NCI-H226 (cell line): ENCODE results near the gene SLC35E1.
A peak's percentile ranks its signal among the peaks of the same experiment; 100 is the strongest.

Experiments
- DNase-seq: peaks from one replicate; pipeline ENCODE4 v3.0.0-alpha.2; 2015

Gene SLC35E1

GRCh38 chr19:16542045-16542909, 29.9 kb downstream of the SLC35E1 start, which contains the start of gene CHERP:
CHERP (minus strand) TSS chr19:16542437; CDS start chr19:16542378, 59 bp downstream.
- DNase-seq: peak; percentile 95

GRCh38 chr19:16541526-16542044, 30.6 kb downstream of the SLC35E1 start:
- DNase-seq: no peak

GRCh38 chr19:16540948-16541347, 31.3 kb downstream of the SLC35E1 start:
- DNase-seq: no peak

DNA sequence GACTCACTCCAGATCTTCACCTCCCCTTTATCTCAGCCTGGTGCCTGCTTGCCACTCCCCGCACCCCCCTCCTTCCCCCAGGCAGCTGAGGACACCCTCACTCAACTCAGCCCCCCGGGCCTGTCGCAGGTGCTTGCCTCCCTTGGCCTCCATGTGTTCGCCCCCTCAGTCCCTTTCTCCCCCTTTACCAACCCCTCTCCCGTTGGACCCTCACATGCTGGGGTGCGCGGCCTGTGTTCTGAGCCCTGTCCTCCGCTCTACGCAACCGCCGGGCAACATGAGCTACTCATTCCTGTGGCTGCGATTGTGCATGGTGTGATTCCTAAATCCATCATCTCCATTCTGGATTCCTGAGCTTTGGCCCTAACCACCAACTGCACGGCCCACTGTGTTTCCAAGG, 35.1 kb downstream of the SLC35E1 start:
- DNase-seq: no peak

GRCh38 chr19:16536130-16536529, 36.1 kb downstream of the SLC35E1 start:
- DNase-seq: no peak

DNA sequence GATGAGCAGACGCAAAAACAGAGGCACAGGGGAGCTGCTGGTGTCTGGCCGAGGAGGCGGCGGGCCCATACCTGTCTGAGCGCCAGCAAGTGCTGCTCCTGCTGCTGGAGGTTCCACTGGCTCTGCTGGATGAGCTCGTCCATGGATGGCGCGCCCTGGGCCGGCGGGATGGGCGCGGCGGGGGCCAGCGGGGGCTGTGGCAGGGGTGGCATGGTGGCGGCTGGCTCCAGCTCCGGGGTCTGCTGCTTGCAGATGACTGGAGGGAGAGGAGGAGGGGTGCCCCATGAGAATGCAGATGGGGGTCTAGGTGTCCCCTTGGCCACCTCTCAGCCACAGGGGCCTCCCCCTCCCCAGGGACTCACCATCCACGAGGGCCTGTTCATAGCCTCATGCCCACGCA, 36.8 kb downstream of the SLC35E1 start:
- DNase-seq: no peak

DNA sequence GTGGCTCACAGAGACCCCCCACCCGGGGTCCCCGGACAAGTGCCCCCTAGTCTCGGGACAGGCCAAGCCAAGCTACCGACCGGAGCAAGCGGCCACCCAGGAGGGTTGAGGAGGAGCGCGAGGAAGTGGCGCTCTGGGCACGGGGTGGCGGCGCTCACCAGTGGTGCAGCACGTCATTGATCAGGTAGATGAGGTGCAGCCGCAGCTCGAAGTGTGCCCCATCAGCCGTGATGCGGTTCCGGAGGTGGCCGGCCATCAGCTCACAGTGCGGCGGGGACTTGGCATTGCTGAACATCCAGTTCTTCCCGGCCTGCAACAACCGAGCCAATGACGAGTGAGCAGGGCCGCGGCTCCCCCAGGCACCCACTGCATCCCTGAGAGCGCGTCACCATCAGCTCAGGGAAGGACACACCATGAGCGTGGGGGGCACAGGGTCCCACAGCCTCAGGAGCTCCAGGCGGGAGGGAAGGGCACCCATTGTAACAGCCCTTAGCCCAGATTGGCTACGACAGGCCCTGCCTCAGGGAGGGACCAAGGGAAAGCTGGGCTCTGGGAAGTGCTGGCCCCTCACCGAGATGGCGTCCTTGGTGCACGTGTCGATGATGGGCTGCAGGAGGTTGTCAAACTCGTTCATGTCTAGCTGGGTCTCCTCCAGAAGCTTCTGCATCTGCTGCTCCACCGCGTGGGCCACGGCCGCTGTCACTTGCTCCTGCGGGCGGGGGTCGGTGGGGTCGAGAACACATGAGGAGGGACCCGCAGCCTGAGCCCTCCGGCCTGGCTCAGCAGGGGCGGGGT, 39.6 kb downstream of the SLC35E1 start:
- no peak for DNase-seq

GRCh38 chr19:16531380-16531669, 40.9 kb downstream of the SLC35E1 start:
- DNase-seq: no peak

DNA sequence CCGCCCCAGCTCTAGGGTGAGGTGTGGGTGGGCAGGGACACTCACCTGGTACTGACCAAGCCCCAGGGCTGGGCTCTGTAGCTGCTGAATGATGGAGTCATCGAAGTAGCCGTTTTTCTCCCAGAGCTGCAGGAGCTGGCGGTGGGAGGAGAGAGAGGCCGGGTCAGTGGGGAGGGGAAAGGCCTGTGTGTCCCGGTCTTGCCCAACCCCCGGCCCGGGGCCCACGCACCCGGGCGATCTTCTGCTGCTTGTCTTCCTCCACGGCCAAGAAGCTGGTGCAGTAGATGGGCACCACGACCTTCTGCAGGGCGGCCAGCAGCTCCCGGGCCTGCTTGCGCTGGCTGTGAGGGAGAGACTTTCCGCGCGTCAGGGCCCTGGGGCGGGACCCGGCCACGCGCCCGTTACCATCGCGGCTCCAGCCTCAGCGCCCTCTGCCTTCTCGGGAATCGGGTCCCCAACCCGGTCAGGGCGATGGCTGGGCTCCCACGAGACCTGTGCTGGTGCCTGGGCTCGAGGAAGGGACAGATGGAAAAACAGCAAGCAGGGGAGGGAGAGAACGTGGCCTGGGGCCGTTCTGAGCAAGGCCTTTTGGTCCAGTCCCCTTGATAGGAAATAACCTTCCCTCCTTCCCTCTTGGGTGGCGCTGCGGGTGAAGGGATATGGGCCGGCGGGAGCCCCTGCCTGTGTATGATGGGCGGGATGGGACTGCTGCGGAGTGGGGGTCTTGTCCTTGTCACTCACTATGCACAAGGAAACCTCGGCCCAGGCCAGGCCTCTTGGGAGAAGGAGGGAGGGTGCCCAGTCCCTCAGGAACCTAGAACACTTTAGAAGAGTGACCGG, 41.5 kb downstream of the SLC35E1 start:
- no peak for DNase-seq

DNA sequence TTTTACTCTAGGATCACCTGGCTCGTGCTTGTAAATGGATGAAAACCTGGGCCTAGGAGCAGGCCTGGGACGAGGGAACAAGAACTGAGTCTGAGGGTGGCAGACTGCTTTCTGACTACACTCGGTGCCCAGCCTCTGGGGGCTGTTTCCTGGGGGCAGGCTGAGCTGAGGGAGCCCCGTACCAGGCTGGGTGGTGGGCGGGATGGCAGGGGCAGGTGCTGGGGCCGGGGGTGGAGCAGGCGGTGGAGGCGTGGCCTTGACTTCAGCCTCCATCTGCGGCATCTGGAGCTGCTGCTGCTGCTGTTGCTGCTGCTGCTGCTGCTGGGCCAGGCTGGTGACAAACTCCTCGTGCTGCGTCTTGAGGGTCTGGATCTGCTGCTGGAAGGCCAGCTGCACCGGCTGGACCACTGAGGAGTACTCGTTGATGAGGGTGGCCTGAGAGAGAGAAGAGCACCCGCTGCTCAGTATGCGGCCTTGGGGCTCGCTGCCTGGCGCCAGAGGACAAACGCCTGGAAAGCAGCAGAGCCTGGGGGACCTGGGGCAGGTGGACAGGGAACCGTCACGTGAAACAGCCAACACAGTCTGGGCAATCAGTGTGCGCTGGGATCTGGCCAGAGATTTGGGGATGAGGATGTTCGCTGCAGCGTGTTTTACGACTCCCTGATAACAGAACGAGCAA, 42.6 kb downstream of the SLC35E1 start:
- no peak for DNase-seq

DNA sequence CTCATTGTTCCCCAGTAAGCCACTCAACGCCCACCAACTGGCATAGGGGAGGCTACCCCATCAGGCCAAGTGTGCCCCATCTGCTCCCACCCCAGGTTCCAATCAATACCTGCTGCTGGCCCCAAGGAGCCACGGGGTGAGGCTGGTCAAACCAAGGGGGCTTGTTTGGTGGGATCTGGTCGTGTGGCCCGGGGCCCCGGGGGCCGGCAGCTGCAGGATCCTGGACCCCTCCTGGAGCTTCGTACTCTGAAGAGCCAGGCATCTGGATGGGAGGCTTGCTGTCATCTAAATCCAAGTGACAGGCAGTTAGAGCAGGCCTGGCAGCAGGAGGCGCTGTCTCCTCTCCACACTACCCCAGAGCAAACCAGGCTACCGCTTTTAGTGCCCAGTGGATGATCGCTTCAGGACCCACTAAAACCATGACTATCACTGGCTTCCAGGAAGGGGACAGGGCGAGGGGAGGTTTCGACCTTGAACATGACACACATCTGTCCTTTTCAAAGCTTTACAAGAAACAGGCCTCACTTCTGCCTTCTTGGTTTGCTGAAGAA, 44.2 kb downstream of the SLC35E1 start:
- no peak for DNase-seq

DNA sequence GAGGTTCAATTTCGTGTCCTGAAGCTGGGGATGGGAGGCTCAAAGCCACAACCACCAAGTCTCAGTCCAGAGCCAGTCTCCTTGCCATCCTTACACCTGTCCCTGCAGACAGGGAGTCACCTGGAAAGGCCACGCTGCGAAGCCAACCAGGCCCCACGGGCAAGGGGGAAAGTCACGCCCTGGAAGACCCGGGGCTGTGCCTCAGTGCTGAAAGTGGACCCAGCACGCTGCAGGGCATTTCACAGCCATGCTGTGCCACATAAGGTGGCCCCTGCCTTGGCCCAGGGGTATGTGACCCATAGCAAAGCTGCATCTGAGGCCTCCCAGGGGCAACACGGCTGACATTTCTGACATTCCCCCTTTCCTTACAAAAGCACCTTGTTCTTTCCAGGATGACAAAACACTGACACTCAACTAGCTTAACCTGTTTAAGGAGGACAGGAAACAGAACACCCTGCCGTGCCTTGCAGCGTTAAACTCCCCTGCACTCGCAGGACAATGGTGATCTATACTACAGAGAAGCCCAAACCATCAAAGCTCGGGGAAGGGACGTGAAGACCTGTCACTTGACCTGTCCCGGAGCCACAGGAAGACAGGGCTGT, 44.8 kb downstream of the SLC35E1 start:
- DNase-seq: no peak

DNA sequence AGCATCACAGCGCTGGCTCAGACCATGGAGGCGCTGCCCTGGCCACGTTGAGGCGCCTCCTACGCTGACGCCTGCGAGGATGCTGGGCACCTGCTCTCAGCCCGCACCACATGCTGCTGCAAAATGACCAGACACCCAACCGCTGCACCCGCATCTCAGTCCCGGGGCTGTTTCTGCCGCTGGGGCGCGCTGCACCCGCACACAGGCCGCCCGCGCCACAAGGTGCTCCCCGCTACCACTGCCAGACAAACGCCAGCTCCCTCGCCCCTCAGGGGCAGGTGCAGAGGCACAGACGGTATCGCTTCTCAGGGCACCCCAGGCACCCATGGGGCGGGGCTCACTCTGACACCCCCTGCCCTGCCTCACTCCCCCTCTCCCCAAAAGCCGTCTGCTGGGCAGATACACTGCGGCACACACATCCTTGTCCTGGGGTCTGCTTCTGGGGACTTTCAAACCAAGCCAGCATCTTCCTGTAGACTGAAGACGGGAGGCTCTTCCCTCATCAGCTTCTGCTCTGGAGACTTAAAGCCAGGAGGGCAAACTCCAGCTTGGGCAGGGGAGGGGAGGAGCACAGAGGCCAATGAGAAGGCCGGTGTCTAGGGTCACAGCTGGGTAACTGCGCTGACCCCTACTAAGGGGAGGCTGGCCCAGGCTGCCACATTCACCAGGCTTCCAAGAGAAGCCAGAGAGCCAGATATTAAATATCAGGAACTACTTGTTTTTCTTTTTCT, 46.3 kb downstream of the SLC35E1 start:
- DNase-seq: no peak

- no peak for DNase-seq
Observed at GRCh38 chr19:16524991-16525734, 47.1 kb downstream of the SLC35E1 start.

DNA sequence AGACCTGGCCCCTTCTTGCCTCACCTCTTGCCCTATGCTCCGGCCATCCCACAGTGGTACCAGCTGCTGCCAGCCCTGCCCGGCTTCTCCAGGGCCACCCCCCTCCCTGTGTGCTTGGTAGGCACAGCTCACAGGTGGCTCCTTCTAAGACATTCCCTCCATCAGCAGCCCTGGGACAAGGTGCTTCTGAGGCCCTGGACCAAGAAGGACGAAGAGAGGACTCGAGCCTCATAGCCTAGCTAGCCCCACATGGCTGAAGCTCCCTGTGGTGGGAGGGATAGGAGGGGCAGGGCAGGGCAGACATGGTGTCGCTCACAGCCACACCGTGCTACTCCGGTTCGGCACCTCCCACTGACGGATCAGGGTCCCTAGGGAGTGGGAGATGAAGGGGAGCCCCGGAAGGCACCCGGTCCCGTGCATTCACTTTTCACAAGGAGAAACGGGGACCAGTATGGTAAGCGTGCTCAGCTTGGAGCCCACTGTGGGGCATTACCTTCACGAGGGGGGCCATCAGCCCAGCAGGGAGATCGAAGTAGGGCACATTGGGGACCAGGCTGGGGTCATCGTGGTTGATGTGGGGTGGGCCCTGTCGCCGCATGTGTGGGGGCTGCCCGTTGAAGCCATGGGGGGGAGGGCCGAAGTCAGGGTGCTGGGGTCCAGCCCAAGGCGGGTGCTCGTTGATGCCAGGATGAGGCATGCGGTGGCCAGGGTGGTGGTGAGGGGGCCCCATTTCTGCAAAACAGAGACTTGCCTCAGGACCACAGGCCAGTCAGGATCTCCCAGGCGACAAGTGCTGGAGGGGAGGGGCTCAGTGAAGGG, 49.4 kb downstream of the SLC35E1 start:
- DNase-seq: no peak

GRCh38 chr19:16521715-16522289, 50.4 kb downstream of the SLC35E1 start:
- DNase-seq: no peak

GRCh38 chr19:16520986-16521624, 51.1 kb downstream of the SLC35E1 start:
- no peak for DNase-seq
